ENCODE data around the gene GATM.
"Not testable (repeated sequence)": the region's sequence is repeated elsewhere in the genome, so short reads cannot be mapped to it uniquely, and the experiment has no call there.

GATM gene

GRCh38 chr15:45326280-45326679, 52.1 kb downstream of the GATM start:
- Histone ChIP-seq H3K4me3 (ENCODE audit: low read length) (peak overlapping the region; percentile 13), H3K9me3 (ENCODE audit: control insufficient read depth, low read depth, low read length) (no peaks in the 10 kb centered on the region), H3K9ac (ENCODE audit: low read length) (no peak overlapping the region), H3K27ac (ENCODE audit: low read length) (no peak overlapping the region), H3K4me1 (ENCODE audit: control insufficient read depth, low read depth, low read length) (peaks cover 13% of the 10 kb centered on the region), H3K27me3 (ENCODE audit: control insufficient read depth, insufficient read depth, low read length) (no peaks in the 10 kb centered on the region), H3K36me3 (ENCODE audit: control insufficient read depth, low read depth, low read length) (no peaks in the 10 kb centered on the region)

DNA sequence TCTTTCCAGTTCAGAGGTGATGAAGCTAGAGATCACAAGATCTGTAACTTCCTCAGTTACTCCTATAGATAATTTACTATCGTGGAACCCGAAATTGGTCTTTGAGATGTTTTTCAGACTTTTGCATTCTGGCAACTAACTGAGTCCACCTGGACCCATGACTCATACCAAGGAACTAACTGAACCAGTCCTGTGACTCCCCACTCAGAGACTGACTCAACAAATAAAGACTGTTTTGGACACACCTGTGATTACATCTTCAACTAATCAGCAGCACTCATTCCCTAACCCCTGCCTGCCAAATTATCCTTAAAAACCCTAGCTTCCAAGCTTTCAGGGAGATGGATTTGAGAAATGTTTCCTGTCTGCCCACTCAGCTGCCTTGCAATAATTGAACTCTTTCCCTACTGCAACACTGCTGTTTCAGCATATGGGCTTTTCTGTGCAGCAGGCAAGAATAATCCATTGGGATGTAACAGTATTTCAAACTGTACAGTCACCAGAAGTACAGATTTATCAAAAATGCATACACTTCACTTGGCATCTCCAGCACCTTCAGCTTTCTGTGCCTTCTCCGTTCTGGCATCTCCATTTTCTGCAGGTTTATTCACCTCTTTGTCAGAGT, 57.7 kb downstream of the GATM start:
- Histone ChIP-seq H3K36me3 (ENCODE audit: control insufficient read depth, low read depth, low read length) (no peaks in the 10 kb centered on the region), H3K27me3 (ENCODE audit: control insufficient read depth, insufficient read depth, low read length) (no peaks in the 10 kb centered on the region), H3K4me1 (ENCODE audit: control insufficient read depth, low read depth, low read length) (no peaks in the 10 kb centered on the region), H3K9ac (ENCODE audit: low read length) (no peak overlapping the region), H3K27ac (ENCODE audit: low read length) (no peak overlapping the region), H3K9me3 (ENCODE audit: control insufficient read depth, low read depth, low read length) (no peaks in the 10 kb centered on the region), H3K4me3 (ENCODE audit: low read length) (no peak overlapping the region)

DNA sequence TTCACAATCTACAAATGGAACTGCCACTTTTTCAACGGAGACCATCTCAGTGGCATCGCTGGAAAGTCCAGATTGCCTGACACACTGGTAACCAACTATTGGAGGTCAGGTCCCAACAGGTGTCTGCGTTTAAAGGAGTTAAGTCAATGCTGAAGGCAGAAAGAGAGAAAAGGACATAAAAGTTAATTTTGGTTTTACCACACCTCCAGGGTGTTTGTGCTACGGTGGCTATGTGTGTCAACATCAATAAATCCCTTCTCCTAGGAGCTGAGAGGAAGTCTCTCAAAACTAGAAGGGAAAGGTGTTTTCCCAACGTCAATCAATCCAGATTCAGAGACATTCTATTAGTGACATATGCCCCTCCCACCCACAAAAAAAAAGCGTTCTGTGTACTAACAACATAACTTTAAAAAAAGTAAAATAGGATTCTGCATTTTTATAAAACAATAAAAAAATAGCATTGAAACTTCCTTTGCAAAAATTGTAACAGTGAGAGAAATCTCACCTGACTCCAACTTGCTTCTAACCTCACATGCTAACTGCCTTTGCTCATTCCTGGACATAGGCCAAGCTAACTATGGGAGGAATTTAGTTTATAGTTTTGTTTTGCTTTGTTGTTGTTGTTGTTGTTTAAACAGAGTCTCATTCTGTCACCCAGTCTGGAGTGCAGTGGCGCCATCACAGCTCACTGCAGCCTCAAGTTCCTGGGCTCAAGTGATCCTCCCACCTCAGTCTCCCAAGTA, 58.7 kb downstream of the GATM start:
- H3K27me3 ChIP-seq (ENCODE audit: control insufficient read depth, insufficient read depth, low read length): no peaks in the 10 kb centered on the region
- H3K9me3 ChIP-seq (ENCODE audit: control insufficient read depth, low read depth, low read length): no peaks in the 10 kb centered on the region
- H3K4me1 ChIP-seq (ENCODE audit: control insufficient read depth, low read depth, low read length): no peaks in the 10 kb centered on the region
- H3K9ac ChIP-seq (ENCODE audit: low read length): no peak overlapping the region
- no peak overlapping the region for H3K4me3 ChIP-seq (ENCODE audit: low read length)
- H3K36me3 ChIP-seq (ENCODE audit: control insufficient read depth, low read depth, low read length): no peaks in the 10 kb centered on the region
- no peak overlapping the region for H3K27ac ChIP-seq (ENCODE audit: low read length)

GRCh38 chr15:45314960-45315359, 63.4 kb downstream of the GATM start:
- Histone ChIP-seq H3K4me1 (ENCODE audit: control insufficient read depth, low read depth, low read length) (no peaks in the 10 kb centered on the region), H3K9ac (ENCODE audit: low read length) (no peak overlapping the region), H3K9me3 (ENCODE audit: control insufficient read depth, low read depth, low read length) (no peaks in the 10 kb centered on the region), H3K27ac (ENCODE audit: low read length) (no peak overlapping the region), H3K36me3 (ENCODE audit: control insufficient read depth, low read depth, low read length) (no peaks in the 10 kb centered on the region), H3K4me3 (ENCODE audit: low read length) (no peak overlapping the region), H3K27me3 (ENCODE audit: control insufficient read depth, insufficient read depth, low read length) (no peaks in the 10 kb centered on the region)

DNA sequence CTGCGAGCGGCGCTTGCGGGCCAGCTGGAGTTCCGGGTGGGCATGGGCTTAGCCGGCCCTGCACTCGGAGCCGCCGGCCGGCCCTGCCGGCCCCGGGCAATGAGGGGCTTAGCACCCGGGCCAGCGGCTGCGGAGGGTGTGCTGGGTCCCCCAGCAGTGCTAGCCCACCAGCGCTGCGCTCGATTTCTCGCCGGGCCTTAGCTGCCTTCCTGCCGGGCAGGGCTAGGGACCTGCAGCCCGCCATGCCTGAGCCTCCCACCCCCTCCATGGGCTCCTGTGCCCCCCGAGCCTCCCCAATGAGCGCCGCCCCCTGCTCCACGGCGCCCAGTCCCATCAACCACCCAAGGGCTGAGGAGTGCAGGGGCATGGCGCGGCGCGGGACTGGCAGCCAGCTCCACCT, 64.2 kb downstream of the GATM start:
- H3K9ac ChIP-seq (ENCODE audit: low read length); H3K36me3 ChIP-seq (ENCODE audit: control insufficient read depth, low read depth, low read length); H3K4me3 ChIP-seq (ENCODE audit: low read length); H3K4me1 ChIP-seq (ENCODE audit: control insufficient read depth, low read depth, low read length); H3K27ac ChIP-seq (ENCODE audit: low read length); H3K9me3 ChIP-seq (ENCODE audit: control insufficient read depth, low read depth, low read length); H3K27me3 ChIP-seq (ENCODE audit: control insufficient read depth, insufficient read depth, low read length): not testable (repeated sequence)

Data from iPS-18a (cell line).